CD8-positive, alpha-beta memory T cell (primary cell): ENCODE data around the gene CDH18. TPM values are rescaled to one million over a fixed set of nuclear protein-coding genes. Genes with fewer than 3 reads are reported as not detected.

Experiments used
- CTCF ChIA-PET: fragments of 350-600 bp; sonication (Branson Sonifier 250); formaldehyde crosslinking; loops from one replicate; lab custom pipeline; 2021; ENCODE audit warnings: antibody characterized with exemption; lab: Charles Lee
- POLR2A ChIA-PET: fragments of 350-600 bp; sonication (Branson Sonifier 250); formaldehyde crosslinking; loops from one replicate; lab custom pipeline; 2021; ENCODE audit warnings: antibody characterized with exemption; lab: Charles Lee
- DNase-seq, 5 donors: peaks; one replicate each; pipeline versions ENCODE4 v3.0.0 to v3.0.0-alpha.2; 2020 to 2022; ENCODE audit warnings: mixed read lengths in 1 of 5
- H3K27ac ChIP-seq: one replicate; pipeline ENCODE4 v1.7.0; 2013; ENCODE audit warnings: low read depth, mild to moderate bottlenecking, low read length, moderate library complexity
- H3K27me3 ChIP-seq: 2 replicates; pipeline ENCODE4 v1.7.0; 2013; ENCODE audit warnings: low read length, mild to moderate bottlenecking; ENCODE audit not compliant: insufficient read depth, poor library complexity, severe bottlenecking
- H3K36me3 ChIP-seq: 2 replicates; pipeline ENCODE4 v1.7.0; 2013; ENCODE audit warnings: mild to moderate bottlenecking, low read length, moderate library complexity; ENCODE audit not compliant: insufficient read depth
- H3K4me1 ChIP-seq: 2 replicates; pipeline ENCODE4 v1.7.0; 2013; ENCODE audit warnings: mild to moderate bottlenecking, low read length, moderate library complexity; ENCODE audit not compliant: insufficient read depth
- H3K4me3 ChIP-seq: 2 replicates; pipeline ENCODE4 v1.7.0; 2013; ENCODE audit warnings: mild to moderate bottlenecking, low read length
- H3K9me3 ChIP-seq: 2 replicates; pipeline ENCODE4 v1.7.0; 2013; ENCODE audit warnings: mild to moderate bottlenecking, low read length
- H3K27ac Mint-ChIP-seq, 8 donors: one replicate each; pipeline ENCODE4 v1.8.0; 2020 to 2021; ENCODE audit warnings: mixed read lengths in 8 of 8, mild to moderate bottlenecking in 6 of 8, inconsistent platforms in 3 of 8, moderate library complexity in 3 of 8
- H3K27me3 Mint-ChIP-seq, 2 donors: one replicate each; pipeline ENCODE4 v1.8.0; 2020 to 2021; ENCODE audit warnings: mixed read lengths in 2 of 2, mild to moderate bottlenecking in 1 of 2, moderate library complexity in 1 of 2
- H3K36me3 Mint-ChIP-seq, 3 donors: one replicate each; pipeline ENCODE4 v1.8.0; 2020 to 2021; ENCODE audit warnings: mixed read lengths in 3 of 3, inconsistent platforms in 1 of 3, mild to moderate bottlenecking in 1 of 3
- H3K4me1 Mint-ChIP-seq, 3 donors: one replicate each; pipeline ENCODE4 v1.8.0; 2020 to 2021; ENCODE audit warnings: mixed read lengths in 3 of 3, inconsistent platforms in 1 of 3, mild to moderate bottlenecking in 1 of 3
- H3K4me3 Mint-ChIP-seq, 7 donors: one replicate each; pipeline ENCODE4 v1.8.0; 2020 to 2021; ENCODE audit warnings: mixed read lengths in 7 of 7, mild to moderate bottlenecking in 6 of 7, moderate library complexity in 4 of 7, inconsistent platforms in 2 of 7
- H3K9me3 Mint-ChIP-seq, 5 donors: one replicate each; pipeline ENCODE4 v1.8.0; 2020 to 2022; ENCODE audit warnings: mixed read lengths in 5 of 5, mild to moderate bottlenecking in 3 of 5, moderate library complexity in 2 of 5, inconsistent platforms in 1 of 5
- polyA plus RNA-seq: library from polyadenylated mRNA; unstranded; fragments of 300-500 nt; fragmentation: Illumina TruSeq; gene quantifications from one replicate; pipeline ENCODE4 v1.2.3, GENCODE V29; 2021
- total RNA-seq, 2 experiments: library from RNA; stranded (reverse); gene quantifications; one replicate each; pipeline ENCODE4 v1.2.3, GENCODE V29; 2021

The CDH18 gene
- total and polyA plus RNA-seq, 3 experiments from 2014 or later, result not detected

DNA sequence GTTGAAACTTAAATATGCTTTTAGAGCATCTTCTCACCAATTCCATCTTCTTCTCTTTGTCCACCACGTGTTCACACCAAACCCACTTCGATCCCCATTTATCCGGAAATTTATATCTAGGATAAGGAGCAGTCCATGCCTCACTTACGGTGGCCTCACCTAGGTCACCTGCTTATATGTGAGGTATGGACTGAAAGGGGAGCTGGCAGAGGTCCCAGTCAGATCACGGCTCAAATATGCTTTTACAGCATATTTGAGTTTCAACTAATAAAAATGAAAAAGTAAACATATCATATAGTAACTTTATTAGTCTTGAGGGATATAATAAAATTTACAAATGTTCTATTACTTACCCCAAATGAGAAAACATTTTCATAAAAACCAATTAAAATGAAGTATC is 508.4 kb downstream of the CDH18 start:
- H3K4me3 ChIP-seq, result no peak overlapping the region
- POLR2A ChIA-PET, result no interaction called here
- CTCF ChIA-PET, result no interaction called here
- no peaks in the 10 kb centered on the region for H3K36me3 Mint-ChIP-seq
- DNase-seq, result no peak
- peaks cover 3 to 19% (median 11%) of the 10 kb centered on the region in 5 donors for H3K9me3 Mint-ChIP-seq
- no peaks in the 10 kb centered on the region for H3K4me1 ChIP-seq
- H3K27ac Mint-ChIP-seq, result no peak overlapping the region
- H3K27ac ChIP-seq, result no peak overlapping the region
- H3K4me1 Mint-ChIP-seq, result no peaks in the 10 kb centered on the region
- H3K27me3 ChIP-seq, result no peaks in the 10 kb centered on the region
- no peaks in the 10 kb centered on the region for H3K27me3 Mint-ChIP-seq
- no peak overlapping the region for H3K4me3 Mint-ChIP-seq
- H3K9me3 ChIP-seq, result no peaks in the 10 kb centered on the region
- no peaks in the 10 kb centered on the region for H3K36me3 ChIP-seq

GRCh38 chr5:19462019-19462418 is 526.0 kb downstream of the CDH18 start:
- ChIA-PET POLR2A (no interaction called here), CTCF (no interaction called here)
- H3K4me3 Mint-ChIP-seq, result no peak overlapping the region
- H3K36me3 ChIP-seq, result no peaks in the 10 kb centered on the region
- H3K4me3 ChIP-seq, result no peak overlapping the region
- H3K27me3 ChIP-seq, result no peaks in the 10 kb centered on the region
- H3K27ac ChIP-seq, result no peak overlapping the region
- no peaks in the 10 kb centered on the region for H3K4me1 ChIP-seq
- H3K27me3 Mint-ChIP-seq, result no peaks in the 10 kb centered on the region
- DNase-seq, result no peak
- no peaks in the 10 kb centered on the region for H3K4me1 Mint-ChIP-seq
- H3K9me3 Mint-ChIP-seq, result peaks cover 4 to 33% (median 13%) of the 10 kb centered on the region in 5 donors
- no peak overlapping the region for H3K27ac Mint-ChIP-seq
- no peaks in the 10 kb centered on the region for H3K36me3 Mint-ChIP-seq
- no peaks in the 10 kb centered on the region for H3K9me3 ChIP-seq

DNA sequence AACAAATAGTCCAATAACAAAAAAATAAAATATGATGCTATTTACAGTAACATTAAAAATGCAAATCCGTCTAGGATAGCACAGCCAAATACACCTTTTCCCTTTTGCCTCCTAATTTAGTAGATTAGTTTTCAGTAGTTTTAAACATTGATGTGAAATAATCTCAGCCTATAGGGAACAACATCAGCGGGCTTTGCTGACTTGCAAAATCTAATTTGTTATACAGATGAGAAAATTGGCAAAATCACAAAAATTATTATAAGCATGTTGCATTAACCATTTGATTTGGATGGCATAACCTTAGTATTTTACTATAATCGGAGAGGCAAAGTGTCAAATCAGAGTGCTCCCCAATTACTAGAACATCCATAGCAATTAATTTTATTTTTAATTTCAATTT is 563.5 kb downstream of the CDH18 start:
- Histone ChIP-seq H3K27ac (no peak overlapping the region), H3K27me3 (no peaks in the 10 kb centered on the region), H3K9me3 (no peaks in the 10 kb centered on the region), H3K36me3 (no peaks in the 10 kb centered on the region), H3K4me3 (no peak overlapping the region), H3K4me1 (no peaks in the 10 kb centered on the region)
- ChIA-PET CTCF (no interaction called here), POLR2A (no interaction called here)
- DNase-seq, result no peak
- H3K27me3 Mint-ChIP-seq, result no peaks in the 10 kb centered on the region
- no peak overlapping the region for H3K27ac Mint-ChIP-seq
- H3K4me3 Mint-ChIP-seq, result no peak overlapping the region
- H3K9me3 Mint-ChIP-seq, result peaks cover 0 to 32% (median 9%) of the 10 kb centered on the region in 5 donors
- H3K36me3 Mint-ChIP-seq, result no peaks in the 10 kb centered on the region
- H3K4me1 Mint-ChIP-seq, result no peaks in the 10 kb centered on the region
